CD8-positive, alpha-beta memory T cell (primary cell): Measurements from ENCODE around the gene MYRF. TPM values are rescaled to one million over a fixed set of nuclear protein-coding genes. Genes with fewer than 3 reads are reported as not detected.

ENCODE experiments used
- CTCF ChIA-PET: fragments of 350-600 bp; sonication (Branson Sonifier 250); formaldehyde crosslinking; loops from one replicate; lab custom pipeline; 2021; ENCODE audit warnings: antibody characterized with exemption; lab: Charles Lee
- POLR2A ChIA-PET: fragments of 350-600 bp; sonication (Branson Sonifier 250); formaldehyde crosslinking; loops from one replicate; lab custom pipeline; 2021; ENCODE audit warnings: antibody characterized with exemption; lab: Charles Lee
- DNase-seq, 5 donors: peaks; one replicate each; pipeline versions ENCODE4 v3.0.0 to v3.0.0-alpha.2; 2020 to 2022; ENCODE audit warnings: mixed read lengths in 1 of 5
- H3K27ac ChIP-seq: one replicate; pipeline ENCODE4 v1.7.0; 2013; ENCODE audit warnings: low read depth, mild to moderate bottlenecking, low read length, moderate library complexity
- H3K27me3 ChIP-seq: 2 replicates; pipeline ENCODE4 v1.7.0; 2013; ENCODE audit warnings: low read length, mild to moderate bottlenecking; ENCODE audit not compliant: insufficient read depth, poor library complexity, severe bottlenecking
- H3K36me3 ChIP-seq: 2 replicates; pipeline ENCODE4 v1.7.0; 2013; ENCODE audit warnings: mild to moderate bottlenecking, low read length, moderate library complexity; ENCODE audit not compliant: insufficient read depth
- H3K4me1 ChIP-seq: 2 replicates; pipeline ENCODE4 v1.7.0; 2013; ENCODE audit warnings: mild to moderate bottlenecking, low read length, moderate library complexity; ENCODE audit not compliant: insufficient read depth
- H3K4me3 ChIP-seq: 2 replicates; pipeline ENCODE4 v1.7.0; 2013; ENCODE audit warnings: mild to moderate bottlenecking, low read length
- H3K9me3 ChIP-seq: 2 replicates; pipeline ENCODE4 v1.7.0; 2013; ENCODE audit warnings: mild to moderate bottlenecking, low read length
- H3K27ac Mint-ChIP-seq, 8 donors: one replicate each; pipeline ENCODE4 v1.8.0; 2020 to 2021; ENCODE audit warnings: mixed read lengths in 8 of 8, mild to moderate bottlenecking in 6 of 8, inconsistent platforms in 3 of 8, moderate library complexity in 3 of 8
- H3K27me3 Mint-ChIP-seq, 2 donors: one replicate each; pipeline ENCODE4 v1.8.0; 2020 to 2021; ENCODE audit warnings: mixed read lengths in 2 of 2, mild to moderate bottlenecking in 1 of 2, moderate library complexity in 1 of 2
- H3K36me3 Mint-ChIP-seq, 3 donors: one replicate each; pipeline ENCODE4 v1.8.0; 2020 to 2021; ENCODE audit warnings: mixed read lengths in 3 of 3, inconsistent platforms in 1 of 3, mild to moderate bottlenecking in 1 of 3
- H3K4me1 Mint-ChIP-seq, 3 donors: one replicate each; pipeline ENCODE4 v1.8.0; 2020 to 2021; ENCODE audit warnings: mixed read lengths in 3 of 3, inconsistent platforms in 1 of 3, mild to moderate bottlenecking in 1 of 3
- H3K4me3 Mint-ChIP-seq, 7 donors: one replicate each; pipeline ENCODE4 v1.8.0; 2020 to 2021; ENCODE audit warnings: mixed read lengths in 7 of 7, mild to moderate bottlenecking in 6 of 7, moderate library complexity in 4 of 7, inconsistent platforms in 2 of 7
- H3K9me3 Mint-ChIP-seq, 5 donors: one replicate each; pipeline ENCODE4 v1.8.0; 2020 to 2022; ENCODE audit warnings: mixed read lengths in 5 of 5, mild to moderate bottlenecking in 3 of 5, moderate library complexity in 2 of 5, inconsistent platforms in 1 of 5
- polyA plus RNA-seq: library from polyadenylated mRNA; unstranded; fragments of 300-500 nt; fragmentation: Illumina TruSeq; gene quantifications from one replicate; pipeline ENCODE4 v1.2.3, GENCODE V29; 2021
- total RNA-seq, 2 experiments: library from RNA; stranded (reverse); gene quantifications; one replicate each; pipeline ENCODE4 v1.2.3, GENCODE V29; 2021

The MYRF gene
- total and polyA plus RNA-seq, 3 experiments from 2014 or later: 0.63 to 0.93 (median 0.70) TPM

DNA sequence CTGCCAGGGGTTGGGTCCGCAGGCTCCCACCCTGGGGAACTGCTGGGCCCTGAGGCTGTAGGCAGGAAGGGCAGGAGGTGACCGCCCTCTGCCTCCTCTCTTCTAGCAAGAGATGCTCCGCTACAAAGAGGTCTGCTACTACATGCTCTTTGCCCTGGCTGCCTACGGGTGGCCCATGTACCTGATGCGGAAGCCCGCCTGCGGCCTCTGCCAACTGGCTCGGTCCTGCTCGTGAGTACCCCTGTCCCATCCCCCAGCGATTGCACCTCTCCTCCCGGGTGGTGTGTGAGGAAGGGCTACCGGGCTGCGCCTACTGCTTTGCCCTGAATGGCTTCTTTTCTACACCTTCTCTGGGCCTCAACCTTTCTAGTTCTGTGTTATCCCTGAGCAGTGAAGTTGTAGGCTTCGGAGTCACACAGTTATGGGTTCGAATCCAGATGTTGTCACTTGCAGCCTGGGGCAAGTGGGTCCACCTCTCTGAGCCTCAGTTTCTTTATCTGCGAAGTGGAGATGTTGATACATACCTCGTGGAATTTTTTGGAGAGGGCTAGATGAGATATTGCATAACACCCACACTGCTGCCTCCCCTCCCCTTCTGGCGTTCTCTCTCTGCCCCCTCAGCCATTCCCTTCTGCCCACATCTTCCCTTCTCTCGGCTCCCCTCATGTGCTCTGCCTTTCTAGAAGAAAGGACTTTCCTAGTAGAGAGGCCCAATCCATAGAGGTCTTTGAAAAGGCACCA, 21.1 kb upstream of the MYRF start:
- Mint-ChIP-seq H3K27ac (peak overlapping the region in 1 of 8 donors; percentile 88), H3K36me3 (no peaks in the 10 kb centered on the region), H3K9me3 (no peaks in the 10 kb centered on the region), H3K4me1 (peaks cover 2 to 4% (median 3%) of the 10 kb centered on the region in 3 donors), H3K27me3 (peaks cover 0 to 1% of the 10 kb centered on the region in 2 donors), H3K4me3 (no peak overlapping the region)
- H3K27me3 ChIP-seq: no peaks in the 10 kb centered on the region
- no peaks in the 10 kb centered on the region for H3K36me3 ChIP-seq
- no peaks in the 10 kb centered on the region for H3K9me3 ChIP-seq
- H3K27ac ChIP-seq: no peak overlapping the region
- H3K4me3 ChIP-seq: no peak overlapping the region
- DNase-seq: no peak
- POLR2A ChIA-PET: no interaction called here
- H3K4me1 ChIP-seq: peaks cover 5% of the 10 kb centered on the region
- CTCF ChIA-PET: no interaction called here

DNA sequence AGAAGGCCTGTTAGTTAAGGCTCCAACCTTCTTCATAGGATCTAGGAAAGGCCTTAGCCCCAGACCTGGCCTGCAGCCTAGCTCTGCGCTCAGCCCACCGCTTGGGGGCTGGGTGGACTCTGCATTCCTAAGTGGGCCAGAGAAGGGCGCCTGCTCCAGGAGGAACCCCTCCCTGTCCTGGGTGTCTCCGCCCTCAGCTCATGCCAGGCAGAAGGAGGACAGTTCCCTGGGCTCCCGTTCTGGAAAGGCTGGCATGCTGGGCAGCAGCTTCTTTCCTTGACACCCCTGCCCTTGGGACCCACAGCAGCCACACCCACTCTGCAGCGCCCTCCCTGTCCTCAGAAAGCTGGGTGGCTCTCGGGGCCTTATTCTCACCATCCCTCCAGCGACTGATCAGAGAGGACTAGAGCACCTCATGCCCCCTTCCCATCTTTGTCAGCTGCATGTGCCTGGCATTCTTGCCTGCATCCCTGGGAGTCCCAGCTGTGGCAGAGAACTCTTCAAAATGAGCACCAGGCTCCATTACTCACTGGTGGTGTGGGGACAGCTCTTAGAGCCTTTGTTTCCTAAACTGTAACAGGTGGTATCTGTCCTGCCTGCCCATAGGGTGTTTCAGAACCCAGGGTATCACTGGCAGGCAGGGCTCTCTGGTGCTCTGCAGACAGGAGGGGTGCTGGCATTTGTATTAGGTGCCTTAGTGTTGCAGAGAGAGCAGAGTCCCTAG, 20.3 kb upstream of the MYRF start:
- H3K4me3 Mint-ChIP-seq: no peak overlapping the region
- POLR2A ChIA-PET: no interaction called here
- no peak overlapping the region for H3K4me3 ChIP-seq
- peaks cover 0 to 5% of the 10 kb centered on the region in 2 donors for H3K27me3 Mint-ChIP-seq
- CTCF ChIA-PET: interaction anchor here (0.7 to 2.0 kb wide), 4 partner anchors 48 to 376 kb away, joined by 3 to 14 read pairs (median 6); partner anchors contain the start of gene DAGLA
- peak overlapping the region in 1 of 8 donors; percentile 50 for H3K27ac Mint-ChIP-seq
- no peaks in the 10 kb centered on the region for H3K36me3 ChIP-seq
- H3K27ac ChIP-seq: no peak overlapping the region
- DNase-seq: no peak
- peaks cover 2 to 4% (median 3%) of the 10 kb centered on the region in 3 donors for H3K4me1 Mint-ChIP-seq
- H3K4me1 ChIP-seq: peaks cover 5% of the 10 kb centered on the region
- no peaks in the 10 kb centered on the region for H3K9me3 ChIP-seq
- H3K36me3 Mint-ChIP-seq: no peaks in the 10 kb centered on the region
- no peaks in the 10 kb centered on the region for H3K9me3 Mint-ChIP-seq
- no peaks in the 10 kb centered on the region for H3K27me3 ChIP-seq

DNA sequence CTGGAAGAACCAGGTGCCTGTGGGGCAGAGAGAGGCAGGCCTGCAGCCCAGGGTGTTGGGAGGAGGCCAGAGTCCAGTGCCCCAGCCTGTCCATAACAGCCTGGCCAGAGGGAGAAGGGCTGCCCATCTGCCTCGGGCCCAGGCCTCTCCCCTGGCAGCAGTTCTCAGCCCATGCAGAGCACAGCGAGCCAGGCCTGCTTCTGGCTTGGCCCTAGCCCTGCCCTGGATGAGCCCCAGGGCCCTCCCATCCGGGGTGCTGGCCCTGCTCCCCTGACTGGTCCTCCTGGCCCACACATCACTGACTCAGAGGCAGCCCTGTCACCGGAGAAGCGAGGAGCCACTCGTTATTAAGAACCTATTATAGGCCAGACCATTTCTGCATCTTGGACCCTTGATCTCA, 19.7 kb upstream of the MYRF start:
- Mint-ChIP-seq H3K4me1 (peaks cover 2 to 4% (median 3%) of the 10 kb centered on the region in 3 donors), H3K9me3 (no peaks in the 10 kb centered on the region), H3K4me3 (no peak overlapping the region), H3K27me3 (peaks cover 0 to 5% of the 10 kb centered on the region in 2 donors), H3K36me3 (no peaks in the 10 kb centered on the region), H3K27ac (no peak overlapping the region)
- no peak for DNase-seq
- Histone ChIP-seq H3K4me1 (peaks cover 5% of the 10 kb centered on the region), H3K27ac (no peak overlapping the region), H3K4me3 (no peak overlapping the region), H3K36me3 (no peaks in the 10 kb centered on the region), H3K9me3 (no peaks in the 10 kb centered on the region), H3K27me3 (no peaks in the 10 kb centered on the region)
- POLR2A ChIA-PET: no interaction called here
- CTCF ChIA-PET: interaction anchor here (0.6 to 2.3 kb wide), 27 partner anchors 8 to 376 kb away, joined by 3 to 14 read pairs (median 4); partner anchors contain the start of genes DAGLA, FEN1 and TMEM258

DNA sequence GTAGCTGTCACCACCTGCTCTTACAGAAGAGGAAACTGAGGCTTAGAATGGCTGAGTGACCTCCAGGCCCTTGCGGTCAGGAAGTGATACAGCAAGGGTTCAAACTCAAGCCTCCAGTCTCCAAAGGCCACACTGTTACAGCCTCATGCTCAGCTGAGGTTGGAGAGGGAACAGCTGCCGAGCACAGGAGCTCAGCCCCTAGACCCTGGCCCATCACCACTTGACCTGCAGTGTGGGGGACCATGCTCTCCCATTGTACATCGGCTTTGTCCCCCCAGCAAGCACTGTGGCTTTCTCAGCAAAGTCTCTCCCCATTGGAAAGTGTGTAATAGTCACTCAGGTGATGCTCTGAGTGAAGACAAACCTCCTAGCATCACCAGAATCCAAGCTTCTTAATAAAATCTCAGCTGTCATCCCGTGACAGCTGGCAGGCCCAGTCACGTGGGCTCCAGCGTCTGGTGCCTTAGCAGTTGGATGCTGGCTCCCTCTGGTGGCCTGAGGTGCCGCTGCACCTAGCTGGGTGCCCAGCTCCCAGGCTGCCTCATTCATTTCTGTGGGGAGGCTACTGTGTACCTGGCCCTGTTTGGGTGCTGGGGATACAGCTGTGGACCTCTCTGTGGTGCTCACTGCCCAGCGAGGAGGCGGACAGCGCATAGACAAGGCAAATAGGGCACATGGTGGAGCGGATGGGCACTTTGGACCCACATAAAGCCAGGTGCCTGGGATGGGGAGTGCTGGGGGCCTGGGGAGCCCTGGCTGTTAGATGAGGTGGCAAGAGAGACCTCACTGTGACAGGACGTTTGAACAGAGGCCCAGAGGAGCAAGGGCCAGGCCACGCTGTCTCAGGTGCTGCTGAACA, 19.1 kb upstream of the MYRF start:
- peaks cover 0 to 5% of the 10 kb centered on the region in 2 donors for H3K27me3 Mint-ChIP-seq
- ChIA-PET CTCF (interaction anchor here (0.6 to 2.3 kb wide), 30 partner anchors 8 to 375 kb away, joined by 3 to 14 read pairs (median 4); partner anchors contain the start of genes DAGLA, FEN1 and TMEM258), POLR2A (interaction anchor here (0.6 kb wide), 1 partner anchor 55 kb away, joined by 3 read pairs; no protein-coding TSS in a partner anchor)
- Histone ChIP-seq H3K36me3 (no peaks in the 10 kb centered on the region), H3K9me3 (no peaks in the 10 kb centered on the region), H3K27ac (no peak overlapping the region), H3K4me1 (peaks cover 5% of the 10 kb centered on the region), H3K4me3 (no peak overlapping the region), H3K27me3 (no peaks in the 10 kb centered on the region)
- no peaks in the 10 kb centered on the region for H3K9me3 Mint-ChIP-seq
- no peaks in the 10 kb centered on the region for H3K36me3 Mint-ChIP-seq
- peak; percentile 71 to 86 (median 75) for DNase-seq
- H3K27ac Mint-ChIP-seq: peak overlapping the region in 5 of 8 donors; percentile 23 to 80 (median 67)
- H3K4me3 Mint-ChIP-seq: no peak overlapping the region
- H3K4me1 Mint-ChIP-seq: peaks cover 2 to 4% (median 3%) of the 10 kb centered on the region in 3 donors

DNA sequence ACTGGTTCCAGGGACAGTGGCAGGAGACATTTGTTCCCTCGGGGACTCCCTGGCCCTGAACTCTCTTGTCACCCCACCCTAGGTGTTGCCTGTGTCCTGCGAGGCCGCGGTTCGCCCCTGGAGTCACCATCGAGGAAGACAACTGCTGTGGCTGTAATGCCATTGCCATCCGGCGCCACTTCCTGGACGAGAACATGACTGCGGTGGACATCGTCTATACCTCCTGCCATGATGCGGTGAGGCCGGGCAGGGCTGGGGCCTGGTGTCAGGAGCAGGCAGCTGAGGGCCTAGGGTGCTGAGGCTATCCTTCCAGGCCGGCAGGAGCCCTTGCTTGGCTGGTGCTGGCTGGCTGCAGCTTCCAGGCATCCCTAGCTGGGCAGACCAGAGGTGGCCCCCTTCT, 17.7 kb upstream of the MYRF start:
- Histone ChIP-seq H3K4me1 (peaks cover 5% of the 10 kb centered on the region), H3K27ac (no peak overlapping the region), H3K27me3 (no peaks in the 10 kb centered on the region), H3K36me3 (no peaks in the 10 kb centered on the region), H3K4me3 (no peak overlapping the region), H3K9me3 (no peaks in the 10 kb centered on the region)
- DNase-seq: no peak
- H3K4me1 Mint-ChIP-seq: peaks cover 2 to 4% (median 3%) of the 10 kb centered on the region in 3 donors
- CTCF ChIA-PET: interaction anchor here (1.8 to 2.3 kb wide), 2 partner anchors 25 to 33 kb away, joined by 8 to 12 read pairs; no protein-coding TSS in a partner anchor
- POLR2A ChIA-PET: no interaction called here
- no peaks in the 10 kb centered on the region for H3K36me3 Mint-ChIP-seq
- no peaks in the 10 kb centered on the region for H3K9me3 Mint-ChIP-seq
- H3K27me3 Mint-ChIP-seq: peaks cover 0 to 7% of the 10 kb centered on the region in 2 donors
- no peak overlapping the region for H3K27ac Mint-ChIP-seq
- H3K4me3 Mint-ChIP-seq: no peak overlapping the region

DNA sequence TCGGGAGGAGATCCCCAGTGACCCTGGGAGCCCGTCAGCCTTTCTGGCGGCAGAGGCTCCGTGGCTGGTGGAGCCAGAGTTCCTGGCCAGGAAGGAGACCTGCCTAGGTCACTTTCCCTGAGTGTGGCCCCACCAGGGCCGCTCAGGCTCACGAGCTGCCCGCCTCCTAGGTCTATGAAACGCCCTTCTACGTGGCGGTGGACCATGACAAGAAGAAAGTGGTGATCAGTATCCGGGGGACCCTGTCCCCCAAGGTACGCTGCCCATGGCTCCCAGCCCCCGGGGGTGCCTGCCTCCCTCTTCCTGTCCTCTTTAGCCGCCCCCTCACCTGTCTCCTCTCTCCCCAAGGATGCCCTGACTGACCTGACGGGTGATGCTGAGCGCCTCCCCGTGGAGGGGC, 17.0 kb upstream of the MYRF start:
- Mint-ChIP-seq H3K36me3 (no peaks in the 10 kb centered on the region), H3K27ac (peak overlapping the region in 2 of 8 donors; percentile 46 to 65), H3K9me3 (no peaks in the 10 kb centered on the region), H3K4me1 (peaks cover 2 to 4% (median 3%) of the 10 kb centered on the region in 3 donors), H3K27me3 (peaks cover 0 to 7% of the 10 kb centered on the region in 2 donors), H3K4me3 (no peak overlapping the region)
- no peak overlapping the region for H3K27ac ChIP-seq
- DNase-seq: no peak
- CTCF ChIA-PET: no interaction called here
- H3K9me3 ChIP-seq: no peaks in the 10 kb centered on the region
- no peaks in the 10 kb centered on the region for H3K36me3 ChIP-seq
- H3K4me3 ChIP-seq: no peak overlapping the region
- peaks cover 5% of the 10 kb centered on the region for H3K4me1 ChIP-seq
- POLR2A ChIA-PET: no interaction called here
- no peaks in the 10 kb centered on the region for H3K27me3 ChIP-seq

DNA sequence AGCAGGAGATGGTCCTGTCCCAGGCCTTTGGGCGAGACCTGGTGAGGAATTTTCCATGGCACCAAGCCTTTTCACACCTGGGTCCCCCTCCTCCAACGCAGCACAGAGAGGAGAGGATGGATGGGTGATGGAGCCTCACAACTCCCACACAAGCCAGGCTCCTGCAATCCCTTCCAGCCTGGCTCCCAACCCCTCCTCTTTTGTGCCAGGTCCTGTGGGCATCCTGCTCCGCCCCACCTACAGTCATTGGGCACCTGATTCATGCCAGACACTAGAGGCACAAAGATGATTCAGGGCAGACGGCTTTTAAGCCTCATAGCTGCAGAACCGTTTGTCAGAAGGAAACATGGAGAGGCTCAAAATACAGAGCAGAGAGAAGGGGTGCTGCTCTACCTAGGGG, 16.1 kb upstream of the MYRF start:
- peaks cover 2 to 4% (median 3%) of the 10 kb centered on the region in 3 donors for H3K4me1 Mint-ChIP-seq
- POLR2A ChIA-PET: no interaction called here

More for the DNA sequence above, 16.1 kb upstream of the MYRF start:
- Histone ChIP-seq H3K4me1 (peaks cover 5% of the 10 kb centered on the region), H3K27ac (no peak overlapping the region), H3K36me3 (no peaks in the 10 kb centered on the region), H3K4me3 (no peak overlapping the region), H3K9me3 (no peaks in the 10 kb centered on the region), H3K27me3 (no peaks in the 10 kb centered on the region)
- Mint-ChIP-seq H3K27me3 (peaks cover 0 to 7% of the 10 kb centered on the region in 2 donors), H3K27ac (no peak overlapping the region), H3K9me3 (no peaks in the 10 kb centered on the region), H3K36me3 (no peaks in the 10 kb centered on the region), H3K4me3 (no peak overlapping the region)
- CTCF ChIA-PET: no interaction called here
- no peak for DNase-seq
